ENCODE results near the gene SF3A2. TPM values are rescaled to one million over a fixed set of nuclear protein-coding genes. Genes with fewer than 3 reads are reported as not detected.

Gene SF3A2
- total and polyA plus RNA-seq, 10 of the 15 experiments (the other 5 are each of a cell fraction or from before 2014, with no cell fraction given), result 0.33 to 143 (median 30.6) TPM

DNA sequence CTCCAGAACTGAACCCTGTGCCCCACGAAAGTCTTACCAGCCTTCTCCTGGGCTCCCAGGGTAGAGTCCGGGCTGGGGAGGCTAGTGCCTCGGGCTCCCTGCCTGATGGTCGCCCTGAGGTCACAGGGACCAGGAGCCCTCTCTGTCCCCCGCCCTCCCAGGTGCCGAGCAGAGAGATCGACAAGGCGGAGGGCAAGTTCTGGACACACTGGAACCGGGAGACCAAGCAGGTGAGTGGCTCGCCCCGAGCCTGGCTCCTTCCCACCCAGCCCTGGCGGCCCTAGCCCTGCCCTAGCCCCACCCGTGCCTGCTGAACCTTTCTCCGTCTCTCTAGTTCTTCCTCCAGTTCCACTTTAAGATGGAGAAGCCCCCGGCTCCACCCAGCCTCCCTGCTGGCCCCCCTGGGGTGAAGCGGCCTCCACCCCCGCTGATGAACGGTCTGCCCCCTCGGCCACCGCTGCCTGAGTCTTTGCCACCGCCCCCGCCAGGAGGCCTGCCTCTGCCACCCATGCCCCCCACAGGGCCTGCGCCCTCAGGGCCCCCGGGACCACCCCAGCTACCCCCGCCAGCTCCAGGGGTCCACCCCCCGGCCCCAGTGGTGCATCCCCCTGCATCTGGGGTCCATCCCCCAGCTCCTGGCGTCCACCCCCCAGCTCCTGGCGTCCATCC is 10.9 kb downstream of the SF3A2 start:
- DNase-seq (ENCODE audit: low read depth, low spot score) (no peak), ATAC-seq (no peak), FAIRE-seq (no peak)
- no TSS peak for BruUV-seq (replicated peaks)
- H3K36me3 ChIP-seq (ENCODE audit: control insufficient read depth in 2 of 2, insufficient read depth in 2 of 2, low read length in 1 of 2), result peaks cover 5 to 53% of the 10 kb centered on the region in 2 experiments; a peak in 3 of 4 replicates
- no peak for TF ChIP-seq CBX3 (IDR thresholded peaks at IDR 0.05; ENCODE audit: borderline replicate concordance, low read depth)
- H3K4me2 ChIP-seq (ENCODE audit: control insufficient read depth, insufficient read depth), result no peak overlapping the region
- ChIA-PET RAD21 (ENCODE audit: unreplicated experiment) (no interaction called here), POLR2A (interaction anchor here (0.6 kb wide), 1 partner anchor 92 kb away, joined by 4 read pairs; no protein-coding TSS in a partner anchor), CTCF (no interaction called here), SMC1A (ENCODE audit: uncharacterized antibody, unreplicated experiment) (no interaction called here)
- peaks cover 3 to 10% of the 10 kb centered on the region in 2 experiments; a peak in 3 of 4 replicates for H3K27me3 ChIP-seq (replicated peaks in 1 of 2; ENCODE audit: control insufficient read depth in 2 of 2, insufficient read depth in 2 of 2, low read length in 1 of 2)
- H3K4me3 ChIP-seq, result no peak overlapping the region
- H3K27ac ChIP-seq (ENCODE audit: control insufficient read depth, insufficient read depth), result no peak overlapping the region
- no peak overlapping the region for H2AFZ ChIP-seq (ENCODE audit: control insufficient read depth, low read depth, low read length)
- in situ Hi-C loops (cut with MboI) (no loop called here), intact Hi-C loops (cut with micrococcal nuclease; ENCODE audit: unreplicated experiment) (no loop called here)
- WGBS (ENCODE audit: insufficient coverage, insufficient replicate concordance, low lambda C conversion rate, missing lambda C conversion rate), result 88% methylated on average over 17 of the region's 28 CpGs
- peaks cover under 1% of the 10 kb centered on the region for H4K20me1 ChIP-seq (ENCODE audit: control insufficient read depth, insufficient read depth)
- H3K9ac ChIP-seq (ENCODE audit: control insufficient read depth, insufficient read depth, low read length), result no peak overlapping the region
- no peaks in the 10 kb centered on the region for H3K4me1 ChIP-seq (ENCODE audit: control insufficient read depth, insufficient read depth, low read length)
- H3K79me2 ChIP-seq (ENCODE audit: control insufficient read depth, insufficient read depth, low read length), result peaks cover 6% of the 10 kb centered on the region
- H3K9me3 ChIP-seq (replicated peaks; ENCODE audit: control insufficient read depth, insufficient read depth, low read length), result no peaks in the 10 kb centered on the region; the same call in 2 of the 3 replicates

- Histone ChIP-seq H2AFZ (ENCODE audit: control insufficient read depth, low read depth, low read length) (no peak overlapping the region), H3K27me3 (replicated peaks in 1 of 2; ENCODE audit: control insufficient read depth in 2 of 2, insufficient read depth in 2 of 2, low read length in 1 of 2) (peaks cover 10 to 18% of the 10 kb centered on the region in 2 experiments; a peak in 3 of 4 replicates), H3K36me3 (ENCODE audit: control insufficient read depth in 2 of 2, insufficient read depth in 2 of 2, low read length in 1 of 2) (peaks cover 5 to 47% of the 10 kb centered on the region in 2 experiments; a peak in 3 of 4 replicates), H3K27ac (ENCODE audit: control insufficient read depth, insufficient read depth) (no peak overlapping the region), H3K9ac (ENCODE audit: control insufficient read depth, insufficient read depth, low read length) (no peak overlapping the region), H3K9me3 (replicated peaks; ENCODE audit: control insufficient read depth, insufficient read depth, low read length) (no peaks in the 10 kb centered on the region; the same call in 2 of the 3 replicates), H3K79me2 (ENCODE audit: control insufficient read depth, insufficient read depth, low read length) (no peaks in the 10 kb centered on the region), H3K4me2 (ENCODE audit: control insufficient read depth, insufficient read depth) (no peak overlapping the region), H4K20me1 (ENCODE audit: control insufficient read depth, insufficient read depth) (no peaks in the 10 kb centered on the region; the same call in 1 of the 2 replicates), H3K4me3 (no peak overlapping the region), H3K4me1 (ENCODE audit: control insufficient read depth, insufficient read depth, low read length) (no peaks in the 10 kb centered on the region; the same call in 1 of the 2 replicates)
- SMC1A ChIA-PET (ENCODE audit: uncharacterized antibody, unreplicated experiment), result no interaction called here
- BruUV-seq (replicated peaks), result TSS peak; percentile 50
- no peak for FAIRE-seq
- WGBS (ENCODE audit: insufficient coverage, insufficient replicate concordance, low lambda C conversion rate, missing lambda C conversion rate), result 72% methylated on average over 12 of the region's 21 CpGs
- no peak for DNase-seq (ENCODE audit: low read depth, low spot score)
- POLR2A ChIA-PET, result interaction anchor here (0.6 kb wide), 1 partner anchor 18 kb away, joined by 3 read pairs; no protein-coding TSS in a partner anchor
- in situ Hi-C loops (cut with MboI) (no loop called here), intact Hi-C loops (cut with micrococcal nuclease; ENCODE audit: unreplicated experiment) (no loop called here)
- RAD21 ChIA-PET (ENCODE audit: unreplicated experiment), result interaction anchor here (1.3 kb wide), 1 partner anchor 13 kb away, joined by 4 read pairs; no protein-coding TSS in a partner anchor
- no peak for ATAC-seq
- CTCF ChIA-PET, result no interaction called here
- TF ChIP-seq IRF5 (IDR thresholded peaks at IDR 0.05; ENCODE audit: borderline replicate concordance) (no peak), MEF2B (IDR thresholded peaks at IDR 0.05; ENCODE audit: partially characterized antibody, poor library complexity, severe bottlenecking) (no peak), SUZ12 (IDR thresholded peaks at IDR 0.05; ENCODE audit: unreplicated experiment) (no peak), IKZF1 (conservative IDR thresholded peaks at IDR 0.05) (no peak), PML (IDR thresholded peaks at IDR 0.05; ENCODE audit: low read length) (no peak), RUNX3 (IDR thresholded peaks at IDR 0.05; ENCODE audit: low read length) (no peak), ZNF217 (IDR thresholded peaks at IDR 0.05) (no peak), USF2 (IDR thresholded peaks at IDR 0.05; ENCODE audit: borderline replicate concordance, low read depth, low read length) (no peak), ELK1 (IDR thresholded peaks at IDR 0.05; ENCODE audit: low read depth, low read length) (no peak), BMI1 (IDR thresholded peaks at IDR 0.05; ENCODE audit: borderline replicate concordance) (no peak)
These were observed 11.7 kb downstream of the SF3A2 start for GRCh38 chr19:2248136-2249009.
